ENCODE data around the gene TRABD2A.

TRABD2A gene

GRCh38 chr2:84849271-84849952 lies 31.5 kb downstream of the TRABD2A start:
- peak; percentile 61 for DNase-seq

- no peak for DNase-seq
Observed at GRCh38 chr2:84847326-84848050, 33.4 kb downstream of the TRABD2A start.

GRCh38 chr2:84846741-84847142 lies 34.1 kb downstream of the TRABD2A start:
- no peak for DNase-seq

GRCh38 chr2:84846041-84846663 lies 34.7 kb downstream of the TRABD2A start:
- peak; percentile 77 for DNase-seq

GRCh38 chr2:84844141-84844540 lies 36.7 kb downstream of the TRABD2A start:
- DNase-seq: no peak

GRCh38 chr2:84841577-84841976 lies 39.3 kb downstream of the TRABD2A start:
- DNase-seq: no peak

GRCh38 chr2:84840306-84840705 lies 40.6 kb downstream of the TRABD2A start:
- no peak for DNase-seq

- no peak for DNase-seq
Observed at GRCh38 chr2:84839851-84840250, 41.0 kb downstream of the TRABD2A start.

- no peak for DNase-seq
Observed at GRCh38 chr2:84838434-84839145, 42.3 kb downstream of the TRABD2A start.

- no peak for DNase-seq
Observed at GRCh38 chr2:84836215-84836614, 44.7 kb downstream of the TRABD2A start.

- no peak for DNase-seq
Observed at GRCh38 chr2:84833481-84834150, 47.3 kb downstream of the TRABD2A start.

GRCh38 chr2:84832772-84833461 lies 48.0 kb downstream of the TRABD2A start:
- peak; percentile 46 for DNase-seq

GRCh38 chr2:84830758-84831500 lies 50.0 kb downstream of the TRABD2A start:
- no peak for DNase-seq

GRCh38 chr2:84830095-84830494 lies 50.8 kb downstream of the TRABD2A start:
- DNase-seq: no peak

GRCh38 chr2:84829693-84830092 lies 51.2 kb downstream of the TRABD2A start:
- DNase-seq: no peak

GRCh38 chr2:84827978-84828575 lies 52.8 kb downstream of the TRABD2A start:
- DNase-seq: no peak

GRCh38 chr2:84823788-84824187 lies 57.1 kb downstream of the TRABD2A start:
- no peak for DNase-seq

- no peak for DNase-seq
Observed at GRCh38 chr2:84823229-84823628, 57.7 kb downstream of the TRABD2A start.

GRCh38 chr2:84821806-84822205 lies 59.1 kb downstream of the TRABD2A start:
- DNase-seq: no peak

GRCh38 chr2:84817239-84817655 lies 63.6 kb downstream of the TRABD2A start:
- no peak for DNase-seq

GRCh38 chr2:84816426-84817026 lies 64.4 kb downstream of the TRABD2A start:
- DNase-seq: no peak

Data from CD4-positive, alpha-beta T cell treated with Interleukin-12 subunit alpha and Interleukin-12 subunit beta, for 1 hour (primary cell).